HEK293 (cell line): ENCODE results near the gene MICALL1.

Experiments
- BCL11B ChIP-seq: fragments of 450-650 bp; formaldehyde crosslinking; IDR thresholded peaks from 2 replicates; pipeline ENCODE4 v1.5.1; 2016; ENCODE audit warnings: low read depth, missing biosample characterization, missing genetic modification characterization
- GLI2 ChIP-seq: fragments of 450-650 bp; formaldehyde crosslinking; IDR thresholded peaks from 2 replicates; pipeline ENCODE4; 2017; ENCODE audit warnings: missing biosample characterization, missing genetic modification characterization, low read depth, borderline replicate concordance
- GLI4 ChIP-seq: fragments of 450-650 bp; formaldehyde crosslinking; IDR thresholded peaks from 2 replicates; pipeline ENCODE4 v1.5.1; 2016; ENCODE audit warnings: missing biosample characterization, missing genetic modification characterization
- GLIS1 ChIP-seq: fragments of 450-650 bp; formaldehyde crosslinking; IDR thresholded peaks from 2 replicates; pipeline ENCODE4 v1.5.1; 2016; ENCODE audit warnings: missing biosample characterization, missing genetic modification characterization
- KLF10 ChIP-seq: fragments of 450-650 bp; IDR thresholded peaks from 2 replicates; pipeline ENCODE4 v1.5.1; 2018; ENCODE audit warnings: missing biosample characterization, mild to moderate bottlenecking, missing genetic modification characterization
- KLF9 ChIP-seq: fragments of 450-650 bp; formaldehyde crosslinking; IDR thresholded peaks from 2 replicates; pipeline ENCODE4 v1.5.1; 2016; ENCODE audit warnings: missing biosample characterization, missing genetic modification characterization, low read depth
- OVOL3 ChIP-seq: fragments of 450-650 bp; formaldehyde crosslinking; IDR thresholded peaks from 2 replicates; pipeline ENCODE4 v1.5.1; 2016; ENCODE audit warnings: missing biosample characterization, missing genetic modification characterization
- SCRT1 ChIP-seq: fragments of 450-650 bp; formaldehyde crosslinking; IDR thresholded peaks from 2 replicates; pipeline ENCODE4 v1.5.1; 2016; ENCODE audit warnings: missing biosample characterization, missing genetic modification characterization, borderline replicate concordance
- TCF7L2 ChIP-seq: IDR thresholded peaks from 2 replicates; pipeline ENCODE4 v1.6.1; 2011; ENCODE audit warnings: low read depth, mild to moderate bottlenecking, inconsistent platforms, low read length, moderate library complexity, borderline replicate concordance
- ZFP37 ChIP-seq: fragments of 450-650 bp; formaldehyde crosslinking; IDR thresholded peaks from 2 replicates; pipeline ENCODE4 v1.5.1; 2016; ENCODE audit warnings: missing biosample characterization, missing genetic modification characterization
- ZFP41 ChIP-seq: fragments of 450-650 bp; formaldehyde crosslinking; IDR thresholded peaks from 2 replicates; pipeline ENCODE4 v1.5.1; 2016; ENCODE audit warnings: missing biosample characterization, missing genetic modification characterization, borderline replicate concordance
- ZNF114 ChIP-seq: fragments of 450-650 bp; formaldehyde crosslinking; IDR thresholded peaks from 2 replicates; pipeline ENCODE4 v1.5.0; 2017; ENCODE audit warnings: missing biosample characterization, missing genetic modification characterization
- ZNF133 ChIP-seq: fragments of 450-650 bp; formaldehyde crosslinking; IDR thresholded peaks from 2 replicates; pipeline ENCODE4 v1.5.1; 2016; ENCODE audit warnings: missing biosample characterization, missing genetic modification characterization
- ZNF155 ChIP-seq: fragments of 450-650 bp; formaldehyde crosslinking; IDR thresholded peaks from 2 replicates; pipeline ENCODE4 v1.5.1; 2016; ENCODE audit warnings: missing biosample characterization, missing genetic modification characterization
- ZNF169 ChIP-seq: fragments of 450-650 bp; formaldehyde crosslinking; IDR thresholded peaks from 2 replicates; pipeline ENCODE4 v1.5.1; 2016; ENCODE audit warnings: missing biosample characterization, missing genetic modification characterization
- ZNF202 ChIP-seq: fragments of 450-650 bp; formaldehyde crosslinking; IDR thresholded peaks from 2 replicates; pipeline ENCODE4 v1.5.1; 2016; ENCODE audit warnings: missing biosample characterization, missing genetic modification characterization, borderline replicate concordance
- ZNF214 ChIP-seq: fragments of 450-650 bp; formaldehyde crosslinking; IDR thresholded peaks from 2 replicates; pipeline ENCODE4 v1.5.1; 2017; ENCODE audit warnings: missing biosample characterization, mild to moderate bottlenecking, missing genetic modification characterization, borderline replicate concordance
- ZNF302 ChIP-seq: fragments of 450-650 bp; formaldehyde crosslinking; IDR thresholded peaks from 2 replicates; pipeline ENCODE4 v1.5.1; 2016; ENCODE audit warnings: missing biosample characterization, missing genetic modification characterization, low read depth
- ZNF324 ChIP-seq: fragments of 450-650 bp; formaldehyde crosslinking; IDR thresholded peaks from 2 replicates; pipeline ENCODE4 v1.5.1; 2016; ENCODE audit warnings: missing biosample characterization, missing genetic modification characterization
- ZNF37A ChIP-seq: fragments of 450-650 bp; IDR thresholded peaks from 2 replicates; pipeline ENCODE4 v1.5.1; 2018; ENCODE audit warnings: missing biosample characterization, missing genetic modification characterization
- ZNF416 ChIP-seq: fragments of 450-650 bp; formaldehyde crosslinking; IDR thresholded peaks from 2 replicates; pipeline ENCODE4 v1.5.1; 2016; ENCODE audit warnings: missing biosample characterization, missing genetic modification characterization
- ZNF544 ChIP-seq: fragments of 450-650 bp; formaldehyde crosslinking; IDR thresholded peaks from 2 replicates; pipeline ENCODE4 v1.5.0; 2017; ENCODE audit warnings: missing biosample characterization, missing genetic modification characterization
- ZNF558 ChIP-seq: fragments of 450-650 bp; formaldehyde crosslinking; IDR thresholded peaks from 2 replicates; pipeline ENCODE4 v1.5.1; 2016; ENCODE audit warnings: missing biosample characterization, missing genetic modification characterization
- ZNF560 ChIP-seq: fragments of 450-650 bp; formaldehyde crosslinking; IDR thresholded peaks from 2 replicates; pipeline ENCODE4 v1.5.1; 2017; ENCODE audit warnings: missing biosample characterization, missing genetic modification characterization, borderline replicate concordance
- ZNF596 ChIP-seq: fragments of 450-650 bp; IDR thresholded peaks from 2 replicates; pipeline ENCODE4 v1.5.0; 2018; ENCODE audit warnings: missing biosample characterization, mild to moderate bottlenecking, missing genetic modification characterization, moderate library complexity
- ZNF610 ChIP-seq: fragments of 450-650 bp; formaldehyde crosslinking; IDR thresholded peaks from 2 replicates; pipeline ENCODE4 v1.5.1; 2016; ENCODE audit warnings: missing biosample characterization, missing genetic modification characterization, borderline replicate concordance
- ZNF621 ChIP-seq: fragments of 450-650 bp; formaldehyde crosslinking; IDR thresholded peaks from 2 replicates; pipeline ENCODE4 v1.5.1; 2017; ENCODE audit warnings: missing biosample characterization, missing genetic modification characterization
- ZNF658 ChIP-seq: fragments of 450-650 bp; formaldehyde crosslinking; IDR thresholded peaks from 2 replicates; pipeline ENCODE4; 2016; ENCODE audit warnings: missing biosample characterization, missing genetic modification characterization
- ZNF747 ChIP-seq: fragments of 450-650 bp; formaldehyde crosslinking; IDR thresholded peaks from 2 replicates; pipeline ENCODE4 v1.5.1; 2016; ENCODE audit warnings: missing biosample characterization, missing genetic modification characterization
- ZNF768 ChIP-seq: fragments of 450-650 bp; formaldehyde crosslinking; IDR thresholded peaks from 2 replicates; pipeline ENCODE4 v1.5.1; 2018; ENCODE audit warnings: missing biosample characterization, mild to moderate bottlenecking, missing genetic modification characterization
- ZXDB ChIP-seq: fragments of 450-650 bp; formaldehyde crosslinking; IDR thresholded peaks from 2 replicates; pipeline ENCODE4 v1.5.1; 2016; ENCODE audit warnings: missing biosample characterization, missing genetic modification characterization
- TF ChIP-seq, protein P1 (sequence below): IDR thresholded peaks from 2 replicates; pipeline ENCODE4 v1.6.1; 2011; ENCODE audit warnings: mild to moderate bottlenecking, low read depth, low read length, borderline replicate concordance
- TF ChIP-seq, protein P2 (sequence below): fragments of 450-650 bp; formaldehyde crosslinking; IDR thresholded peaks from 2 replicates; pipeline ENCODE4 v1.5.1; 2016; ENCODE audit warnings: missing biosample characterization, missing genetic modification characterization
- TF ChIP-seq, protein P3 (sequence below): fragments of 450-650 bp; formaldehyde crosslinking; IDR thresholded peaks from 2 replicates; pipeline ENCODE4 v1.5.1; 2016; ENCODE audit warnings: missing biosample characterization, missing genetic modification characterization, borderline replicate concordance
- TF ChIP-seq, protein P4 (sequence below): fragments of 450-650 bp; IDR thresholded peaks from 2 replicates; pipeline ENCODE4 v1.5.1; 2018; ENCODE audit warnings: missing biosample characterization, mild to moderate bottlenecking, missing genetic modification characterization

MICALL1 gene

DNA sequence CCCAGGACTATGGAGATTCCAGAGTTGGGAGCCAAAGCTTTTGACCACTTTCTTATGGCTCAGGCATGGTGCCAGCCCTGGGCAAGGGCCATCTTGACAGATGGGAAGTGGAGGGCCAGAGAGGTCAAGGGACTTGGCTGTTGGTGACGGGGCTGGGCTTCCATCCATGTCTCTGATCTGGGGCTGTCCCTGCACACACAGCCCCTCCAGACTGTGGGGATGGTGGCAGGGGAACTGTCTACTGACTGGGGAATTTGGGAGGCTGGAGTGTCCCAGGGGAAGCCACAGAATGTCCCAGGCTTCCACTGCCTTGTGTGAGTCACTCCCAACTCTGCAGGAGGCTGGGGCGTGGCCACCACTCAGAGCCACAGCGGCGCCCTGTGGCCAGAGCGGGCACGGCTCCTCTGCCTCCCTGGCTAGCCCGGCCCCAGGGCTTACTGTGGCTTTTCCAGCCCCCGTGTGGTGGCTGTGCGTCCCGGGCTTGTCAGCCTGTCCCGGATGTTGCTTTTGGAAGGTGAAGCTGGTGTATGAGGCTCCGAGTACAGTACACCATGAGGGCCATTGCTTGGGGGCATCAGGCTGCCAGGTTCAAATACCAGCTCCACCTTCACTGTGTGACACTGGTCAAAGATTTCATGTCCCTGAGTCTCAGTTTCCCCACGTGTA is 27.7 kb downstream of the MICALL1 start (continued):
- TF ChIP-seq, protein P1, sequence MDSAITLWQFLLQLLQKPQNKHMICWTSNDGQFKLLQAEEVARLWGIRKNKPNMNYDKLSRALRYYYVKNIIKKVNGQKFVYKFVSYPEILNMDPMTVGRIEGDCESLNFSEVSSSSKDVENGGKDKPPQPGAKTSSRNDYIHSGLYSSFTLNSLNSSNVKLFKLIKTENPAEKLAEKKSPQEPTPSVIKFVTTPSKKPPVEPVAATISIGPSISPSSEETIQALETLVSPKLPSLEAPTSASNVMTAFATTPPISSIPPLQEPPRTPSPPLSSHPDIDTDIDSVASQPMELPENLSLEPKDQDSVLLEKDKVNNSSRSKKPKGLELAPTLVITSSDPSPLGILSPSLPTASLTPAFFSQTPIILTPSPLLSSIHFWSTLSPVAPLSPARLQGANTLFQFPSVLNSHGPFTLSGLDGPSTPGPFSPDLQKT, result no peak
- TF ChIP-seq ZXDB (tag by site-specific recombination) (peak; percentile 73), ZNF768 (tag by site-specific recombination) (peak; percentile 61; the same call in 1 of the 2 replicates), ZNF560 (tag by site-specific recombination) (no peak), ZFP37 (tag by site-specific recombination) (no peak), ZNF324 (tag by site-specific recombination) (no peak; the same call in none of the 2 replicates), ZNF133 (tag by site-specific recombination) (no peak), ZNF302 (tag by site-specific recombination) (no peak), ZNF202 (tag by site-specific recombination) (no peak), ZNF214 (tag by site-specific recombination) (no peak), ZNF169 (tag by site-specific recombination) (no peak), ZNF37A (tag by site-specific recombination) (no peak), ZNF155 (tag by site-specific recombination) (no peak), GLI2 (tag by site-specific recombination) (no peak), SCRT1 (tag by site-specific recombination) (no peak), GLIS1 (tag by site-specific recombination) (peak; percentile 99), ZNF544 (no peak), ZFP41 (no peak), KLF9 (tag by site-specific recombination) (peak; percentile 97), ZNF621 (tag by site-specific recombination) (no peak), KLF10 (tag by site-specific recombination) (peak; percentile 74; the same call in 1 of the 2 replicates), ZNF114 (tag by site-specific recombination) (no peak), TCF7L2 (no peak), OVOL3 (tag by site-specific recombination) (no peak), GLI4 (tag by site-specific recombination) (no peak), ZNF747 (tag by site-specific recombination) (no peak), ZNF558 (peak; percentile 12; the same call in 1 of the 2 replicates), ZNF658 (tag by site-specific recombination) (no peak), BCL11B (tag by site-specific recombination) (peak; percentile 82), ZNF596 (tag by site-specific recombination) (no peak), ZNF610 (tag by site-specific recombination) (no peak), ZNF416 (no peak)
- TF ChIP-seq, protein P2, sequence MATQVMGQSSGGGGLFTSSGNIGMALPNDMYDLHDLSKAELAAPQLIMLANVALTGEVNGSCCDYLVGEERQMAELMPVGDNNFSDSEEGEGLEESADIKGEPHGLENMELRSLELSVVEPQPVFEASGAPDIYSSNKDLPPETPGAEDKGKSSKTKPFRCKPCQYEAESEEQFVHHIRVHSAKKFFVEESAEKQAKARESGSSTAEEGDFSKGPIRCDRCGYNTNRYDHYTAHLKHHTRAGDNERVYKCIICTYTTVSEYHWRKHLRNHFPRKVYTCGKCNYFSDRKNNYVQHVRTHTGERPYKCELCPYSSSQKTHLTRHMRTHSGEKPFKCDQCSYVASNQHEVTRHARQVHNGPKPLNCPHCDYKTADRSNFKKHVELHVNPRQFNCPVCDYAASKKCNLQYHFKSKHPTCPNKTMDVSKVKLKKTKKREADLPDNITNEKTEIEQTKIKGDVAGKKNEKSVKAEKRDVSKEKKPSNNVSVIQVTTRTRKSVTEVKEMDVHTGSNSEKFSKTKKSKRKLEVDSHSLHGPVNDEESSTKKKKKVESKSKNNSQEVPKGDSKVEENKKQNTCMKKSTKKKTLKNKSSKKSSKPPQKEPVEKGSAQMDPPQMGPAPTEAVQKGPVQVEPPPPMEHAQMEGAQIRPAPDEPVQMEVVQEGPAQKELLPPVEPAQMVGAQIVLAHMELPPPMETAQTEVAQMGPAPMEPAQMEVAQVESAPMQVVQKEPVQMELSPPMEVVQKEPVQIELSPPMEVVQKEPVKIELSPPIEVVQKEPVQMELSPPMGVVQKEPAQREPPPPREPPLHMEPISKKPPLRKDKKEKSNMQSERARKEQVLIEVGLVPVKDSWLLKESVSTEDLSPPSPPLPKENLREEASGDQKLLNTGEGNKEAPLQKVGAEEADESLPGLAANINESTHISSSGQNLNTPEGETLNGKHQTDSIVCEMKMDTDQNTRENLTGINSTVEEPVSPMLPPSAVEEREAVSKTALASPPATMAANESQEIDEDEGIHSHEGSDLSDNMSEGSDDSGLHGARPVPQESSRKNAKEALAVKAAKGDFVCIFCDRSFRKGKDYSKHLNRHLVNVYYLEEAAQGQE (tag by site-specific recombination), result no peak
- TF ChIP-seq, protein P3, sequence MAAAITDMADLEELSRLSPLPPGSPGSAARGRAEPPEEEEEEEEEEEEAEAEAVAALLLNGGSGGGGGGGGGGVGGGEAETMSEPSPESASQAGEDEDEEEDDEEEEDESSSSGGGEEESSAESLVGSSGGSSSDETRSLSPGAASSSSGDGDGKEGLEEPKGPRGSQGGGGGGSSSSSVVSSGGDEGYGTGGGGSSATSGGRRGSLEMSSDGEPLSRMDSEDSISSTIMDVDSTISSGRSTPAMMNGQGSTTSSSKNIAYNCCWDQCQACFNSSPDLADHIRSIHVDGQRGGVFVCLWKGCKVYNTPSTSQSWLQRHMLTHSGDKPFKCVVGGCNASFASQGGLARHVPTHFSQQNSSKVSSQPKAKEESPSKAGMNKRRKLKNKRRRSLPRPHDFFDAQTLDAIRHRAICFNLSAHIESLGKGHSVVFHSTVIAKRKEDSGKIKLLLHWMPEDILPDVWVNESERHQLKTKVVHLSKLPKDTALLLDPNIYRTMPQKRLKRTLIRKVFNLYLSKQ (tag by site-specific recombination), result no peak
- TF ChIP-seq, protein P4, sequence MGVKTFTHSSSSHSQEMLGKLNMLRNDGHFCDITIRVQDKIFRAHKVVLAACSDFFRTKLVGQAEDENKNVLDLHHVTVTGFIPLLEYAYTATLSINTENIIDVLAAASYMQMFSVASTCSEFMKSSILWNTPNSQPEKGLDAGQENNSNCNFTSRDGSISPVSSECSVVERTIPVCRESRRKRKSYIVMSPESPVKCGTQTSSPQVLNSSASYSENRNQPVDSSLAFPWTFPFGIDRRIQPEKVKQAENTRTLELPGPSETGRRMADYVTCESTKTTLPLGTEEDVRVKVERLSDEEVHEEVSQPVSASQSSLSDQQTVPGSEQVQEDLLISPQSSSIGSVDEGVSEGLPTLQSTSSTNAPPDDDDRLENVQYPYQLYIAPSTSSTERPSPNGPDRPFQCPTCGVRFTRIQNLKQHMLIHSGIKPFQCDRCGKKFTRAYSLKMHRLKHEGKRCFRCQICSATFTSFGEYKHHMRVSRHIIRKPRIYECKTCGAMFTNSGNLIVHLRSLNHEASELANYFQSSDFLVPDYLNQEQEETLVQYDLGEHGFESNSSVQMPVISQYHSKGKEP (tag by site-specific recombination), result no peak; the same call in 1 of the 2 replicates
